HG03575 (cell line): ENCODE measurements around the gene GDPD3.
"Not testable (repeated sequence)": the region's sequence is repeated elsewhere in the genome, so short reads cannot be mapped to it uniquely, and the experiment has no call there.

ENCODE experiments used
- ATAC-seq: cut with Tn5 transposase; IDR thresholded peaks from one replicate; pipeline ENCODE4 v1.9.1; 2021; ENCODE audit not compliant: unreplicated experiment, insufficient number of reproducible peaks, low FRiP score; ENCODE audit errors: extremely low read depth

GDPD3 gene

GRCh38 chr16:30127993-30128392 lies 14.7 kb upstream of the GDPD3 start:
- ATAC-seq, result no peak

GRCh38 chr16:30125690-30126089 lies 12.4 kb upstream of the GDPD3 start:
- not testable (repeated sequence) for ATAC-seq

GRCh38 chr16:30124985-30125379 lies 11.6 kb upstream of the GDPD3 start:
- no peak for ATAC-seq

- no peak for ATAC-seq
Observed at GRCh38 chr16:30122604-30123160, 9.3 kb upstream of the GDPD3 start.

GRCh38 chr16:30121741-30122571 lies 8.6 kb upstream of the GDPD3 start:
- ATAC-seq, result no peak

GRCh38 chr16:30120340-30121105 lies 7.2 kb upstream of the GDPD3 start:
- no peak for ATAC-seq

- no peak for ATAC-seq
Observed at GRCh38 chr16:30119428-30119827, 6.1 kb upstream of the GDPD3 start.

GRCh38 chr16:30117768-30118167 lies 4.4 kb upstream of the GDPD3 start:
- ATAC-seq, result no peak

- ATAC-seq, result no peak
Observed at GRCh38 chr16:30116291-30117207, 3.2 kb upstream of the GDPD3 start.

GRCh38 chr16:30115238-30115637 lies 1.9 kb upstream of the GDPD3 start:
- ATAC-seq, result no peak

GRCh38 chr16:30114833-30115232 lies 1.5 kb upstream of the GDPD3 start:
- ATAC-seq, result not testable (repeated sequence)

GRCh38 chr16:30114411-30114810 lies 1.1 kb upstream of the GDPD3 start:
- ATAC-seq, result no peak

- no peak for ATAC-seq
Observed at GRCh38 chr16:30113711-30114333, 485 bp upstream of the GDPD3 start.

GRCh38 chr16:30112197-30113030 lies 923 bp downstream of the GDPD3 start:
- no peak for ATAC-seq

GRCh38 chr16:30110661-30111060 lies 2.7 kb downstream of the GDPD3 start:
- ATAC-seq, result no peak

- no peak for ATAC-seq
Observed at GRCh38 chr16:30108059-30108850, 5.1 kb downstream of the GDPD3 start.

GRCh38 chr16:30104492-30104891 lies 8.8 kb downstream of the GDPD3 start:
- ATAC-seq, result no peak
